ENCODE data around the gene EPHA1. TPM values are rescaled to one million over a fixed set of nuclear protein-coding genes. Genes with fewer than 3 reads are reported as not detected.

The EPHA1 gene
- total RNA-seq, 1 experiment from 2014 or later, result 0.39 TPM

DNA sequence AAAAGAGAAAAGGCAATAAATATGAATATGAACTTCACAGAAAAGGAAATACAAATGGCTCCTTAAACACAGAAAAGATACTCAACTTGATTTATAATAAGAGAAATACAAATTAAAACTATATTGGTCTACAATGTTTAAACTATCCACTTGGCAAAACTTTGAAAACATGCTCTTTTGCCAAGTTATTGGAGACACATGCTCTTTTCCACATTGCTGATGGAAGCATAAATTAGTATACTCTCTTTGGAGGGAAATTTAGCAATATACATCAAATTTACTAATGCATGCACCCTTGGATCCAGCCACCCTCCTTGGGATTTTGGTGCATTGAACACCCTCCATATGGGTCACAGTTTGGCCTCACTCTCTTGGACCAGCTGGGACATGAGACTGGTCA is 42.5 kb upstream of the EPHA1 start:
- no peaks in the 10 kb centered on the region for H3K36me3 ChIP-seq (ENCODE audit: control insufficient read depth, insufficient read depth, low read length)
- no TSS peak for BruUV-seq (replicated peaks)
- H3K9me3 ChIP-seq (ENCODE audit: control insufficient read depth, insufficient read depth, low read depth, low read length), result no peaks in the 10 kb centered on the region
- in situ Hi-C loops (cut with HindIII; ENCODE audit: low pct_unique_long_range_greater_than_20kb, low sequenced_read_pairs), result no loop called here
- no peaks in the 10 kb centered on the region for H3K4me1 ChIP-seq (ENCODE audit: control insufficient read depth, insufficient read depth, low read length)
- intact Hi-C loops (cut with micrococcal nuclease; ENCODE audit: unreplicated experiment), result no loop called here
- H3K27ac ChIP-seq (ENCODE audit: low read length), result no peak overlapping the region
- peaks cover 4% of the 10 kb centered on the region for H3K27me3 ChIP-seq (ENCODE audit: control insufficient read depth, insufficient read depth, low read length)
- no peak for ATAC-seq
- TF ChIP-seq, protein P1, sequence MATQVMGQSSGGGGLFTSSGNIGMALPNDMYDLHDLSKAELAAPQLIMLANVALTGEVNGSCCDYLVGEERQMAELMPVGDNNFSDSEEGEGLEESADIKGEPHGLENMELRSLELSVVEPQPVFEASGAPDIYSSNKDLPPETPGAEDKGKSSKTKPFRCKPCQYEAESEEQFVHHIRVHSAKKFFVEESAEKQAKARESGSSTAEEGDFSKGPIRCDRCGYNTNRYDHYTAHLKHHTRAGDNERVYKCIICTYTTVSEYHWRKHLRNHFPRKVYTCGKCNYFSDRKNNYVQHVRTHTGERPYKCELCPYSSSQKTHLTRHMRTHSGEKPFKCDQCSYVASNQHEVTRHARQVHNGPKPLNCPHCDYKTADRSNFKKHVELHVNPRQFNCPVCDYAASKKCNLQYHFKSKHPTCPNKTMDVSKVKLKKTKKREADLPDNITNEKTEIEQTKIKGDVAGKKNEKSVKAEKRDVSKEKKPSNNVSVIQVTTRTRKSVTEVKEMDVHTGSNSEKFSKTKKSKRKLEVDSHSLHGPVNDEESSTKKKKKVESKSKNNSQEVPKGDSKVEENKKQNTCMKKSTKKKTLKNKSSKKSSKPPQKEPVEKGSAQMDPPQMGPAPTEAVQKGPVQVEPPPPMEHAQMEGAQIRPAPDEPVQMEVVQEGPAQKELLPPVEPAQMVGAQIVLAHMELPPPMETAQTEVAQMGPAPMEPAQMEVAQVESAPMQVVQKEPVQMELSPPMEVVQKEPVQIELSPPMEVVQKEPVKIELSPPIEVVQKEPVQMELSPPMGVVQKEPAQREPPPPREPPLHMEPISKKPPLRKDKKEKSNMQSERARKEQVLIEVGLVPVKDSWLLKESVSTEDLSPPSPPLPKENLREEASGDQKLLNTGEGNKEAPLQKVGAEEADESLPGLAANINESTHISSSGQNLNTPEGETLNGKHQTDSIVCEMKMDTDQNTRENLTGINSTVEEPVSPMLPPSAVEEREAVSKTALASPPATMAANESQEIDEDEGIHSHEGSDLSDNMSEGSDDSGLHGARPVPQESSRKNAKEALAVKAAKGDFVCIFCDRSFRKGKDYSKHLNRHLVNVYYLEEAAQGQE (IDR thresholded peaks at IDR 0.05; ENCODE audit: insufficient read depth in 1 of 2, low read depth in 2 of 2, low read length in 1 of 2), result no peak
- TF ChIP-seq SIN3A (IDR thresholded peaks at IDR 0.05; ENCODE audit: borderline replicate concordance, insufficient read depth, low read depth, low read length), result no peak
- no peak for TF ChIP-seq POLR2AphosphoS5 (IDR thresholded peaks at IDR 0.05; ENCODE audit: low read depth, low read length)
- TF ChIP-seq, protein P2, sequence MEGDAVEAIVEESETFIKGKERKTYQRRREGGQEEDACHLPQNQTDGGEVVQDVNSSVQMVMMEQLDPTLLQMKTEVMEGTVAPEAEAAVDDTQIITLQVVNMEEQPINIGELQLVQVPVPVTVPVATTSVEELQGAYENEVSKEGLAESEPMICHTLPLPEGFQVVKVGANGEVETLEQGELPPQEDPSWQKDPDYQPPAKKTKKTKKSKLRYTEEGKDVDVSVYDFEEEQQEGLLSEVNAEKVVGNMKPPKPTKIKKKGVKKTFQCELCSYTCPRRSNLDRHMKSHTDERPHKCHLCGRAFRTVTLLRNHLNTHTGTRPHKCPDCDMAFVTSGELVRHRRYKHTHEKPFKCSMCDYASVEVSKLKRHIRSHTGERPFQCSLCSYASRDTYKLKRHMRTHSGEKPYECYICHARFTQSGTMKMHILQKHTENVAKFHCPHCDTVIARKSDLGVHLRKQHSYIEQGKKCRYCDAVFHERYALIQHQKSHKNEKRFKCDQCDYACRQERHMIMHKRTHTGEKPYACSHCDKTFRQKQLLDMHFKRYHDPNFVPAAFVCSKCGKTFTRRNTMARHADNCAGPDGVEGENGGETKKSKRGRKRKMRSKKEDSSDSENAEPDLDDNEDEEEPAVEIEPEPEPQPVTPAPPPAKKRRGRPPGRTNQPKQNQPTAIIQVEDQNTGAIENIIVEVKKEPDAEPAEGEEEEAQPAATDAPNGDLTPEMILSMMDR (IDR thresholded peaks at IDR 0.05), result no peak
- TF ChIP-seq TCF7L2 (IDR thresholded peaks at IDR 0.05; ENCODE audit: low read depth, low read length), result no peak
- POLR2A ChIA-PET, result no interaction called here
- CTCF ChIA-PET, result no interaction called here
- no peak for DNase-seq (ENCODE audit: low read depth, low spot score)
- H3K4me3 ChIP-seq (ENCODE audit: low read depth in 2 of 2, low read length in 2 of 2), result no peak overlapping the region

DNA sequence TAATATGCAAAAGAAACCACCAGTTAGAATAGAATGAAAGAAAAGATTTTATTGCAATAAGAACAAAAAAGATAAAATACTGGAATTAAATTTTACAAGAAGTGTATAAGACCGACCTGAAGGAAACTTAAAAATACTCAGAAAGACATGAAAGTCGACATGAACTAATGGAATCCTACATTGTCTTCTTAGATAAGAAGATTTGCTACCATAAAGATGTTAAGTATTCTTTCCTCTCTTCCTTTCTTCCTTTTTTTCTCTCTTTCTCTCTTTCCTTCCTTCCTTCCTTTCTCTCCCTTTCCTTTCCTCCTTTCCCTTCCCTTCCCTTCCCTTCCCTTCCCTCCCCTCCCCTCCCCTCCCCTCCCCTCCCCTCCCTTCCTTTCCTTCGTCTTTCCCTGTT is 41.1 kb upstream of the EPHA1 start:
- intact Hi-C loops (cut with micrococcal nuclease; ENCODE audit: unreplicated experiment) (no loop called here), in situ Hi-C loops (cut with HindIII; ENCODE audit: low pct_unique_long_range_greater_than_20kb, low sequenced_read_pairs) (no loop called here)
- H3K27ac ChIP-seq (ENCODE audit: low read length), result no peak overlapping the region
- TF ChIP-seq, protein P1 (IDR thresholded peaks at IDR 0.05; ENCODE audit: insufficient read depth in 1 of 2, low read depth in 2 of 2, low read length in 1 of 2), result no peak
- H3K27me3 ChIP-seq (ENCODE audit: control insufficient read depth, insufficient read depth, low read length), result peaks cover 6% of the 10 kb centered on the region
- no peak for ATAC-seq
- H3K4me3 ChIP-seq (ENCODE audit: low read depth in 2 of 2, low read length in 2 of 2), result no peak overlapping the region
- ChIA-PET CTCF (no interaction called here), POLR2A (no interaction called here)
- BruUV-seq (replicated peaks), result no TSS peak
- no peak for DNase-seq (ENCODE audit: low read depth, low spot score)
- no peaks in the 10 kb centered on the region for H3K4me1 ChIP-seq (ENCODE audit: control insufficient read depth, insufficient read depth, low read length)
- H3K9me3 ChIP-seq (ENCODE audit: control insufficient read depth, insufficient read depth, low read depth, low read length), result no peaks in the 10 kb centered on the region
- H3K36me3 ChIP-seq (ENCODE audit: control insufficient read depth, insufficient read depth, low read length), result no peaks in the 10 kb centered on the region

Measured in Panc1 (cell line).